NCI-H1694 treated with DMSO at 0.1 percent for 48 hours (cell line): ENCODE measurements around the gene ZSWIM6.

Experiments used
- DNase-seq: peaks from one replicate; lab custom pipeline; 2025; lab: John Stamatoyannopoulos, UW

The ZSWIM6 gene

DNA sequence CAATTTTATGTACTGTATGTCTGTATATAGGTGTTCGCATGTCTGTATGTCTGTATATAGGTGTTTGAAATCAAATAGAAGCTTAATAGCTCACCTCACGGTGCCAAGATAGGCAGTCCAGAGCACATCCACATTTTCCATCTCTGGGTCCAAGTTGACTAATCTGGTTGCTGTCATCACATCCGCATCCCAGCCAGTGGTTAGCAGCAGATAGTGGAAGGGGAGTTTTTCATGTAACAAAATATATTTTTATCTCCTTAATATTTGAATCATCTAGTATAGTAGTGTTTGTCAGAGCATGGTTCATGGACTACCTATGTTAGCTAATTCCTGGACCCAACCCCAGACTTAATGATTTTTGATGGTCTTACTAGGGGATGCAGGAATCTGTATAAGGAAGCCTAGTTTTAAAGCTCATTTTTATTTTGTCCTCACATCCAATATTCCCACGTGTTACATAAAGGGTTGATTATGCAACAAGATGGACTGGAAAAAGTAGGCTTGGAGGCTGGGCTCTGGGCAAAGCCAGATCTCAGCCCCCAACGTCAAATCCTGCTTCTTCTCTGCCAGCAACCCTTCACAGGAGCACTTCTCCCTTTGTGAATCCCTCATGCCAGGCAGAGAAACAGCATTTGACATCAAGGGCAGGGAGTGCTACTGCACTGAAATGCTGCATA lies 219.7 kb downstream of the ZSWIM6 start:
- DNase-seq = no peak

DNA sequence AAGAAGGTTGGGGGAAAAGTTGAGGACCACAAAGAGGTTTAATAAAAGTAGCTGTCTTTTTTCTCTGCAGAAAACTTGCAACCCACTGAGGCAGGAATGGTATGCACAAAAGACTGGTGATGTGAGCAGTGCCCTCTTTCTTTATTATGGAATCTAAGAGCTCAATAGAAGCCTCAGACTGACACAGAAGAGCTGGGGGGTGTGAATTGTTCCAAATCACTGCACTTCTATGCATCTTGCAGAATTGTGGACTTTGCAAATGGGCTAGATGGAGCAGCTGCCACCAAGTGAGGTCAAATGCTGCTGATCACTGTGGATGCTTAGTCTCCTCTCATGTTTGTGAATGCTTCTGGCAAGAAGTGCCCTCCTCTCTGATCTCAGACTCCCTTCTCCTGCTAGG lies 227.1 kb downstream of the ZSWIM6 start:
- DNase-seq = no peak

DNA sequence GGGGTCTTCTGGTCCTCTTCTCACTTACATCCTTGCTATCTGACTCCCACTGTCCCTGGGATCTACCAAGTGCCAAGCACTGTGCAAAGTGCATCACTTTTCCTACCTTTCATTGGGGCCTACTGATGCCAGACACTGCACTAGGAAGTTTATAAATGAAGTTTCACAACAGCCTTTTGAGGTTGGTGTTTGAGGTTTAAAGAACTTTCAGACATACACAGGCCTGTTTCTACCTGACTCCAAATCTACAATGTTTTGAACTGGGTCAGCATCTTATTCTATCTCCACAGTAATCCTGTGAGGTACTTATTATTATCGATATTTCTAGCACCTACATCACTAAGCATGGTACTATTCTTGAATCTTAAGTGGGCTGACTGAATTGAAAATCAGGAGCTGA lies 227.7 kb downstream of the ZSWIM6 start:
- no peak for DNase-seq

DNA sequence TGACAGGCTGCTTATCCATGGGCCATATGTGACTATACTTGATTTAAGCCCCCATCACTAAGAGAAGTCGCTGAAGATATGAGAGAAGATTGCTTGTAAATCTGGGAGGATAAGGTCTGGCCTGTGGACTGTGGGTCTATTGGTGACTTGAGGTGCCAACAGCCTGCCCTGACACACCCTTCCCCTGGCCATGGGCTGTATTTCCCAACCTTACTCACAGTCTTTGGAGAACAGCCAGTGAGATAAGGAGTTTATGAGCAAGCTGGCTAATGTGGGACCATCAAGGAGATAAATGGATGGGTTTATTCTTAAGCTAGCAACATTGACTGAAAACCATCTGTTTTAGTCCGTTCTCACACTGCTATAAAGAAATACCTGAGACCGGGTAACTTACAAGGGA lies 231.3 kb downstream of the ZSWIM6 start:
- no peak for DNase-seq

DNA sequence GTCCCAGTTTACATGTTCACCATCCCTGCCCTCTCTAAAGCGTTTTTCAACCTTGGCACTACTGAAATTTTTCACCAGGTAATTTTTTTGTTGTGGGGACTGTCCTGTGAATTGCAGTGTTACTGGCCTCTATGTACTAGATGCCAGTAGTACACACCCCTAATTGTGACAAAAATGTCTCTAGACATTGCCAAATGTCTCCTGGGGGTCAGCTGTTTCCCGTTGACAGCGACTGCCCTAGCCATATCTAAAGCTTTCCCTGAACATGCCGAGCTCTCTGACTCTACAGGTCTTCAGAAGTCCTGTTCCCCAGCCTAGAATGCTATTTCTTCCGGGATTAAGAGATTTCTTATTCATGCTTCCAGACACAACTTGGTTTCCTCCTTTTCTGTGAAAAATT lies 235.3 kb downstream of the ZSWIM6 start:
- DNase-seq = no peak

DNA sequence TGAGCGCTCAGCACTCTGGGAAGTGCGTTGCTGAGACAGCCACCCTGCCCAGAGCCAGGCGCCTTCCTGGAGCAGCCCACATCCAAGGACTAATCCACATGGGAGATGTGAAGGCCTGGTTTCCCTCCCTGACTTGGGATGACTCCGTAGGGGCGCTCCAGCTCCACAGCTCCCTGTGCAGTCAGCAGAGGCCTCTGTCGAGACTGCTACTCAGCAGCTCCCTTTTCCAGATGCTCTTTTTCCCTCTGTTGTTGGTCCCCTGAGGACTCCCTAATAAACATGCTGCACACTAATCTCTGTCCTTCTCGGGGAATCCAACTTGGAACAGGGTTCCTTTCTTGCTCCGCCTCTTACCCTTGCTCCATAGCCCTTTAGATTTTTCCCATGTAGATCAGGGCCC lies 237.3 kb downstream of the ZSWIM6 start:
- DNase-seq = no peak

DNA sequence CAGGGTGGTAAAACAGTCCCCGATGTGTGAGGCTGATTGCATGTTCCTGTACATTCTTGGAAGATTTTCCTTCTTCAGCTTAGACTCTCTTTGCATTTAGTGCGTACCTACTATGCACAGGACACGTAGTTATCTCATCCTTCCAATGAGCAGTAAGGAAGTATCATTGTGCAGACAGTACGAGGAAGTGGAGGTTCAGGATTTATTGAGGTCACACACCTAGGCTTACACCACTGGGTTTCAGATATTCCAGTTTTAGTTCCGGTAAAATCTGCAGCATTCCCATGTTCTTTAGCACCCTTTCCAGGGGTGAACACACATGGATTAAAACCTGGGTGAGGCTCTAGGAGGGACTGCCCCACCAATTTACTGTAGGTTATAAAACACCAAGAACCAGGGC lies 238.7 kb downstream of the ZSWIM6 start:
- no peak for DNase-seq

DNA sequence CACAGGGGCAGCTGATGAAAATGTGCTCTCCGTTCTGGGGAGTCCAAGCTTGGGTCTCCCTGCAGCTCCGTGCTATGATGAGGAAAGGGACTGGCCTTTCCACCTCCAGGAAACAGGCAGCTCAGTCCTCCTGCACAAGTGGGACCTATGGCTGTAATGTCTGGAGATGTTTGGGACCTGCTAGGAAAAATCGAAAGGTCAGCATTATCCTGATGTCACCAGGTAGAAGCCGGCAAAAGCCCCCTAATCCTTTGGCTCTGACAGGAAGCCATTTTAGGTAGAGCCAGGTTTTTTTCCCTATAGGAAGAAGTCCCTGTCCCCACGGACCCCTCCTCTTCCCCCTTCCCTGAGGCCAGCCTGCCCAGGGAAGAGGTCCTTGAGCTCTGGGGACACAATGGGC lies 240.9 kb downstream of the ZSWIM6 start:
- DNase-seq = no peak

DNA sequence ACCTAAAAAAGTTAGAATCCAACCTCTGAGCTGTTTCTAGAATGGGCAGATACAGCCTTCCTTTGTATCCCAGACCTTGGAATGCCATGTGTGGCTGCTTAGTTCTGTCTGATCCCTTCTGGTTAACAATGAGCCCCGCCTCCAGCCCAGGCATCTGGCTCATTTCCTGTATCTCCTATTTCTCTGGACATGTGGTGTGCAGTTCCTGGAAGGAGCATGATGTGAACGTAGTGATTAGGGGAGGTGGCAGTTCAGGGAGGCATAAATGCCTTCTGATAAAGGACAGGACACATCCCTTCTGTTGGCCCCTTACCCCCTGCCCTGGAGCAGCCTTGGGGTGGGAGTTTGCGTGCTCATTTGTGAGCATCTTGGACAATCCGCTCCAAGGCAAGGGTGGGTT lies 243.0 kb downstream of the ZSWIM6 start:
- DNase-seq = no peak

DNA sequence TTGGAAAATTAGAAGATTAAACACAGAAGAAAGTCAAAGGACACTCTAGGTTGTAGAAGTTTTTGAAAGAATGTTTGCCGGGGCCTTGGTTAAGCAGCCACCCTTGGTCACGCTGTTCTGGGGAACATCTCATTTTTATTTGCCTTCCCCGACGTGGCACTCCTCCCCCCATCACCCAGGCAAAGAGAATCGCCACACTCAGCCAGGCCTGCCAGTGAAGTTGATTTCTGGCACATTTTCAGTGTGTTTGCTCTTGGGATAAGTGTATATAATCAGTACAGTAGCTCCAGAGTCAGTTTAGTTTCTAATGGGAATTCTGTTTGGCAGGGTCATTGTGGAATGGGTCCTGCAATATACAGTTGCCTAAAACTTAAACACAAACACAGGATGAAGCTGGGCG lies 243.5 kb downstream of the ZSWIM6 start:
- no peak for DNase-seq

DNA sequence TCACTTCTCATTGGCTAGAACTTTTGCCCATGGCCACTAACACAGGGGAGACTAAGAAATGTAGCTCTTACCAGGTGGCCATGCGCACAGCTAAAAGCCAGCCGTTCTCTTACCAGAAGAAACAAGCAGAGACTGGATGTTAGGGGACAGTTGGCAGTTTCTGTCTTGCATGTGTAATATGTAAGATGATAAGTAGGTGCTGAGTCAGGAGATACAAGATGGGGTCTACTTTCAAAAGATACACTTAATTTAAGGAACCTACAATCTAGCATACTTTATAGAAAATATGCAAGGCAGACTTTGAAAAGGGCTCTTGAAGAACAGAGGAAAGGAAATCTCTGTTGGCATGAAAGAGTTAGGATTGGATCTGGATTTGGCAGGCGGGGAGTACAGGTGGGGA lies 244.5 kb downstream of the ZSWIM6 start:
- DNase-seq = no peak

DNA sequence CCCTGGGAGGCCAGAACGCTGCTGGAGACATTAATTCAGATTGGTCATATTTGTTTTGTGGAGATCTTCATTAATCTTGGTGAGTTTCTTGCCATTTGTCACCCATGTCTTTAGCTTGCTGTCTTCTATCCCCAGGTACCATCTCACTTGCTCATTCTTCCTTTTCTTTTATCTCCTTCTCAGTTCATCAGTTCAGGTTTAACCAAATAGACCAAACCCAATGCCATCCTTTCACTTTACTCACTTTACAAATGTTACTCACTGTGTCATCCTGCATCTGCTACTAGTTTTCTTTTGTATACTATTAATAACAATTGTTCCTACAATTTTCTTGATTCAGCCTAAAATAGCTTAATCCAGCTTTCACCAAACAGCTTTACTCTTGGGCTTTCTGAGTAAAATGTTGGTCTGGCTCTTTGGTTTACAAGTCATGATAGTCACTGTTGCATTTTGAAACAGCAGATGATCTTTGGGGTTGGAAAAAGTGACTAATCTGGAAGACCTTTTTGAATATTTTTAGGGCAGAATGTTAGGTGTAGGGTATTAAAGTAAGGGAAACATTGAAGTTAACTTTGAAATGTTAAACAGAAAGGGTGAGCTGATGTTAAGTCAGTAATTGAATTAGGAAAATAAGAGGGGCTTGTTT lies 246.9 kb downstream of the ZSWIM6 start:
- no peak for DNase-seq

DNA sequence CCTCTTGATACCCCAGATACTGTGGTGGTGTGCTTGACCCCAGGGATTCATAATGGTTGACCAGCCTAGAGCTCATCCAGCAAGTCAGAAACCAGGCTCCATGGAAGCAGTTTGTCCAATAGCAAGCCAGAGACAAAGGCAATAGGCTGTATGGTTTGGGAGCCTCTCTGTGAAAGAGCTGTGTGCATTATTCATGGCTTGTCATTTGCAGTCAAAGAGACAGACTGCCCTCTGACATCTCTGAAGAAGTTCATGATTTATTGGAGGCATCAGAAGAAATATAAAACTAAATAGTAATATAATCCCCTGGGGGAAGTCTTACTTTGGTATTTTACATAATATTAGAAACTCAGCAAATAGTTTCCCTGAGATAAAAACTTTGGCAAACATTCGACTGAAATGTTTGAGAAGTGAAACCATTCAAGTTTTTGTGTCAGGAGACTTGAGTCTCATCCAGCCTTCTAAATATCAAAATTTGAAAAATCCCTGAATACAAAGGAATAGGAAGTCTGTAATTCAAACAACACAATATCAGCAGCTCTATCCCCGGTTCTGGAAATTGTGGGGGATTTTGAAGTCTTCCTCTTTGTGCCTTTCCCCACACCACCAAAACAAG lies 250.3 kb downstream of the ZSWIM6 start:
- DNase-seq = no peak

DNA sequence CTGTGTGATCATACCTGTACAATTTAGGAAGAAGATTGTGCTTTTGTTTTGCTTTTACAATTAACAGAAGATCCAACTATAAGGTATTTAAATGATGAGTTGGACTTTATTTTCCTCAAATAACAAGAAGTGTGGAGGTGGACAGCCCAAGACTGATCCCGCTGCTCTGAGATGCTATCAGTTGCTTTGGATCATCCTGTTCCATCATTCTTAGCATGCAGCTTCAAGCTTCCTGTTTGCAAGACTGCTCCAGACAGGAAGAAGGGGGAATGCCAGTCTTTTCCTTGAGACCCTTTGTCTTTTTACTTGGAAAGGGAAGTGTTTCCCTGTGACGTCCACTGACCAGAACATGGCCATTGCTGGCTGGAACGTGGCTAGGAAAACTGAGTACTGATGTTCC lies 250.8 kb downstream of the ZSWIM6 start:
- DNase-seq = no peak

DNA sequence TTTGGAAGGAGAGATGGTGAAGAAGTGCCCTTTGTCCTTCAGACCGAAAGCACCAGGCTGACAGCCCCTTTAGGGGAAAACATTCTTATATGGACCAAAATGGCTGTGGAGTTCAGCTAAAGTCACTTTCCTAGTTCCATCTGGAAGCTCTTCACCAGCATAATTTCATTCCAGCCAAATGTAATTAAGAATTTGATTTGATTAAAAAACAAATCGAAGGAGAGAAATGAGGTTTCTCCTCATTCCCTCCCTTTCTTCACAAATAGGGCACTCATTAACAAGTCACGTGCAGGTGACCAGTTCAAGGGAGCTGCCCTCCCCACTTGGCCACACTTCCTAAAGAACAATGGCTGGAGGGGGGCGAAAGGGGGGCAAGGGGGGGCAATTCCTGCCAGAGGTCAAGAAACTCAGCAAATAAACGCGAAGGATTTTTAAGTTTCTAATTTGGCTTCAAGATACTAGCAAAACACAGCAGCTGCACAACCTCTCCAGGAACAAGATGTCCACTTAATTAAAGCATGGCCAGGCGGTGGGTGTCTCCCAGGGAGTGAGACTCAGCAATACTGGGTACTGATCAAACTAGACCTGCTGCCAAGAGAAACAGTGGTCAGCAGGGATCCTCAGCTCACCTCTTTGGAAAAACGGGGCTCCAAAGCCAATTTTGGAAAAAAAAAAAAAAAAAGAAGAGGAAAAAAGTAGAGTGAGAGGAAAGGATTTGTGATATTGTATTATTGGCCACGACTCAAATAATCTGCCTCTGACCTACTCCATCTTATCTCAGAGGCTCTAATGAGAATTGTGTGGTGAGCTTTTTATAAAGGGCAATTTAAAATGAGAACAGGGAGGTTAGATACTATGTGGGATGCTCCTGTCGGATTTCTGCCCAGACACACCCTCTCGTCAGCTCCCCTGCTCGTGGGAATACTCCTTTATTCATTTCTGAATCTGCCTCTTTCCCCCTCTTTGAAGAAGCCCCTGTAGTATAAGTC lies 254.3 kb downstream of the ZSWIM6 start:
- no peak for DNase-seq

DNA sequence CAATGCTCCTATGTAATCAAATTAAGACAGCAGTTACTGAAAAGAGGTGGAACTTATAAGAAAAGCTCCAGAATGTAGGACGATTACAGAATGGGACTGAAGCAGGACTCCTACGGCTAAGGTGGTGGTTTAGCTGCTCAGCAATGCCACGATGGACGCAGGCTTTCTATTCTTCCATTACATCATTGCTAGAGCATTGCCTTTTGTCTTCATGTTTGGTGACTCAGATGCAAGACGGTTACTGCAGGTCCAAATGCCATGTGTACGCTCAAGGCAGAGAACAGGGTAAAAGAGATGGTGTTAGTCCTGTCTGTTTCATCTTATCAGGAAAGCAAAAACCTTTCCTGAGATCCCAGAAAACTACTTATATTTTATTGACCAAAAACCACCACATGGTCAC lies 255.1 kb downstream of the ZSWIM6 start:
- no peak for DNase-seq

DNA sequence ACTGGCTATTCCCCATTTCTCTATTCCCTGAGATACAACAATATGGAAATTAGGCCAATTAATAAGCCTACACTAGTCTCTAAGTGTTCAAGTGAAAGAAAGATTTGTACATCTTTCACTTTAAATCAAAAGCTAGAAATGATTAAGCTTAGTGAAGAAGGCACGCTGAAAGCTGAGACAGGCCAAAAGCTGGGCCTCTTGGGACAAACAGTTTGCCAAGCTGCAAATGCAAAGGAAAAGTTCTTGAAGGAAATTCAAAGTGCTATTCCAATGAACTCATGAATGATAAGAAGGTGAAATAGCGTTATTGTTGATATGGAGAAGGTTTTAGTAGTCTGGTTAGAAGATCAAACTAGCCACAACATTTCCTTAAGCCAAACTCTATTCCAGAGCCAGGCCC lies 256.2 kb downstream of the ZSWIM6 start:
- no peak for DNase-seq

DNA sequence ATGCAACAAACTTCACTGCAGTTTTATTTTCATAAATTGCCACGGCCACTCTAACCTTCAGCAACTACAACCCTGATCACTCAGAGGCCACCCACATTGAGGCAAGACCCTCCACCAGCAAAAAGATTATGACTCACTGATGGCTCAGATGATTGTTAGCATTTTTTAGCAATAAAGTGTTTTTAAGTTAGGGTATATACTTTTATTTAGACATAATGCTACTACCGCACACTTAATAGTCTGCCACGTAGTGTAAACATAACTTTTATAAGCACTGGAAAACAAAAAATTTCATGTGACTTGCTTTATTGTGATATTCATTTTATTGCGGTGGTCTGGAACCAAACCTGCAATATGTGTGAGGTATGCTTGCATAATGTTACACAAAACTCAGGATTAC lies 257.9 kb downstream of the ZSWIM6 start:
- no peak for DNase-seq

DNA sequence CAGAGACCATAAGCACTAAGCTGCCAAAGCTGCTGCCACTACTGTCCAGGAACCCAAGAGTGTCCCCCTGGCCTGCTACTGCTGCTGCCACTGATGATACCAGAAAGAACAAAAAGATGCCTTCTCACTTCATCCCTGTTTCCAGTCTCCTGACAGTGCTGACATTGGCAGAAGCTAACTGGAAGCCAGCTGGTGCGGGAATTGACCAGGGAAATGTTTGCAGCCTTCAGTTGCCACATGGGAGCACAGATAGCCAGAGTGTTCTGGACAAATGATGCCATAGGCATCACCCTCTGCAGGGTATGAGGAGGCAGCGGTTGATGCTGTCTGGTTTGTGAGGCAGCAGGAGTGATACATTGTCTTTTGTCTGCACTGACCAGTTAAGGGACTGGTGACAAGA lies 258.4 kb downstream of the ZSWIM6 start:
- DNase-seq = no peak

DNA sequence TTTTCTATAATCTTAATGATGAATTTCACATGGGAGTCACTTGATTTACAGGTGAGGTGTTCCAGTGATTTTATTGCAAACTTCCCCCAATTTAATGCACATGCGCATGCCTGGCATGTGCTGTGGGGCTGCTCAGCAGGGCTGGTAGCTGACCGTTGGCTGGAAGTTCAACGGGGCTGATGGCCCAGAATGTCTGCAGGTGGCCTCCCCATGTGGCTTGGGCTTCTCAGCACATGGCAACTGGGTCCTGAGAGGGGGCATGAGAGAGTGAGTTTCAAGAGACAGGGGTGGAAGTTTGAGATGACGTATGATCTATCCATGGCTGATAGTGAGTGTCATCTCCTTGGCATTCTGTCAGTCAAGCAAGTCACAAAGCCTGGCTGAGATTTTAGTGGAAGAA lies 259.8 kb downstream of the ZSWIM6 start:
- DNase-seq = no peak

DNA sequence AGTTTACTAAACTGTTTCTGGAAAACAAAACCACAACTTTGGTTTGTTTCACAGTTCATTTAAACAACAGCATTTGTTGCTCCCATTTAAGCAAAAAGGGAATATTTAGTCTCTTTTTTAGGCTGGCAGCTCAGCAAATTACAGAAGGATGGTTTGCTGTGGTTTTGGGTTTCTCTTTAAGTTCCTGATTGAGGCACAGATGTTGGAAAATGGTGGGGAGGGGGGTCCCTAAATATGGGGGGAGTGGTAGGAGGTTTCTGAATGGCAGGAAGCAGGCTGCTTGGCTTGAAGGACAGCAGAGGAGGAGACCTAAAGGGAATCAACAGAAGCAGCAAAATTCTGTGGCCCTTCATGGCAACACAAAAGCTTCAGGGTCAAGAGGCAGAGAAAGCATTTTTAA lies 263.4 kb downstream of the ZSWIM6 start:
- no peak for DNase-seq
